ENCODE data around the gene POR. TPM values are rescaled to one million over a fixed set of nuclear protein-coding genes. Genes with fewer than 3 reads are reported as not detected.

Gene POR
- total and polyA plus RNA-seq, 2 experiments from 2014 or later, result 87.9 to 97.9 TPM

DNA sequence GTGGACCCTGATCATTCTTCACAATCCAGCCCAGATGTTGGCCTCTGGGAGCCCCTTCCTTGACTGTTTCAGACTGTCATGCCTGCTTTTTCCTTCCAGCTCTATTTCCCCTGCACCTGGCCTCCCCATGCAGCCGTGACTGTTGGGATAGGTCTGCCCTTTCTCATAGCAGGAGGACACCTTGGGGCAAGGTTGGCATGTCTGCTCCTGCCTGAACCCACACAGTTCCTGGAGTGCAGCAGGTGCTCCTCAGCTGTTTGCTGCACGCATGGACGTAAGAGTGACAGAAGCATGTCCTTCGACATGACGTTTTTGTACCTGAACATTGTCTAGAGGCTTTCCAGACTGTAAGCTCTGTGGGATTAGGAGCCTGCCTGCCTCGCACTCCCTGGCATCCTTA is 24.0 kb downstream of the POR start:
- H3K4me1 ChIP-seq (ENCODE audit: low read depth), result no peaks in the 10 kb centered on the region
- no peak overlapping the region for H3K4me3 ChIP-seq
- TF ChIP-seq, protein P1, sequence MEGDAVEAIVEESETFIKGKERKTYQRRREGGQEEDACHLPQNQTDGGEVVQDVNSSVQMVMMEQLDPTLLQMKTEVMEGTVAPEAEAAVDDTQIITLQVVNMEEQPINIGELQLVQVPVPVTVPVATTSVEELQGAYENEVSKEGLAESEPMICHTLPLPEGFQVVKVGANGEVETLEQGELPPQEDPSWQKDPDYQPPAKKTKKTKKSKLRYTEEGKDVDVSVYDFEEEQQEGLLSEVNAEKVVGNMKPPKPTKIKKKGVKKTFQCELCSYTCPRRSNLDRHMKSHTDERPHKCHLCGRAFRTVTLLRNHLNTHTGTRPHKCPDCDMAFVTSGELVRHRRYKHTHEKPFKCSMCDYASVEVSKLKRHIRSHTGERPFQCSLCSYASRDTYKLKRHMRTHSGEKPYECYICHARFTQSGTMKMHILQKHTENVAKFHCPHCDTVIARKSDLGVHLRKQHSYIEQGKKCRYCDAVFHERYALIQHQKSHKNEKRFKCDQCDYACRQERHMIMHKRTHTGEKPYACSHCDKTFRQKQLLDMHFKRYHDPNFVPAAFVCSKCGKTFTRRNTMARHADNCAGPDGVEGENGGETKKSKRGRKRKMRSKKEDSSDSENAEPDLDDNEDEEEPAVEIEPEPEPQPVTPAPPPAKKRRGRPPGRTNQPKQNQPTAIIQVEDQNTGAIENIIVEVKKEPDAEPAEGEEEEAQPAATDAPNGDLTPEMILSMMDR (IDR thresholded peaks at IDR 0.05; ENCODE audit: low read depth, low read length), result no peak
- no peak for DNase-seq (ENCODE audit: low read depth in 1 of 2, low spot score in 1 of 2)
- peak overlapping the region; percentile 66 for H3K27ac ChIP-seq
- no peaks in the 10 kb centered on the region for H3K27me3 ChIP-seq
- H3K36me3 ChIP-seq, result no peaks in the 10 kb centered on the region
- H3K9me3 ChIP-seq (ENCODE audit: low read depth), result no peaks in the 10 kb centered on the region

DNA sequence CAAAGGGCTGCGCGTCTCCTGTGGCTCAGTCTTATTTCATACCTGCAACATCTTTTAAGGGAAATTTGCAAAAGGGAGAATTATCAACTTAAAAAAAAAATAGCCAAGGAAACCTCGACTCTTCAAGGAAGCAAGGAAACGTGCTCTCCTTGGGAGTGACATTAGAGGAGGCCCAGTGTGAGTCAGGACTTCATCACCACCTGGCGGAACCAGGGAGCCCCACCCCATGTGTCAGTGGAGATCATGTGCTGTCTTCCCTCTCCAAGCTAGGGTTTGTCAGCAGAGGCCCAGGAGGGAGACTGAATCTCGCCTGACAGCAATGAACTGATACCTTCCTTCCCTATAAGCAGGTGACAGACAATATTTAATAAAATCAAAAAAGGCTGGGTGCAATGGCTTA is 28.9 kb downstream of the POR start:
- Histone ChIP-seq H3K4me1 (ENCODE audit: low read depth) (peaks cover 15% of the 10 kb centered on the region), H3K9me3 (ENCODE audit: low read depth) (no peaks in the 10 kb centered on the region), H3K36me3 (no peaks in the 10 kb centered on the region), H3K27ac (no peak overlapping the region), H3K4me3 (no peak overlapping the region), H3K27me3 (no peaks in the 10 kb centered on the region)
- no peak for DNase-seq (ENCODE audit: low read depth in 1 of 2, low spot score in 1 of 2)
- TF ChIP-seq, protein P1 (IDR thresholded peaks at IDR 0.05; ENCODE audit: low read depth, low read length), result no peak

DNA sequence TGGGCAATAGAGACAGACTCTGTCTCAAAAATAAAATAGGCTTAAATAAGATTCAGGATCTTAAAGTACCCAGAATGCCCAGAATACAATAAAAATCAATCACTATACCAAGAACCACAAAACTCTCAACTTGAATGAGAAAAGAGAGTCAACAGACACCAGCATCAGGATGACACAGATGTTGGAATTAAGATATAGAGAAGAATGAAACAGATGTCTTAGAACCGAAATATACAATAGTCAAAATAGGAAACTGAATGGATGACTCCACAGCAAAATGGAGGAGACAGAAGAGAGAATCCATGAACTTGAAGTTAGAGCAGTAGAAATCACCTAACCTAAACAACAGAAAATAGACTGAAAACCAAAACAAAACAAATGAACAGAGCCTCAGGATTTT is 29.6 kb downstream of the POR start:
- H3K4me1 ChIP-seq (ENCODE audit: low read depth), result peaks cover 15% of the 10 kb centered on the region
- TF ChIP-seq, protein P1 (IDR thresholded peaks at IDR 0.05; ENCODE audit: low read depth, low read length), result no peak
- no peak overlapping the region for H3K4me3 ChIP-seq
- DNase-seq (ENCODE audit: low read depth in 1 of 2, low spot score in 1 of 2), result no peak
- no peaks in the 10 kb centered on the region for H3K27me3 ChIP-seq
- no peaks in the 10 kb centered on the region for H3K9me3 ChIP-seq (ENCODE audit: low read depth)
- H3K36me3 ChIP-seq, result no peaks in the 10 kb centered on the region
- H3K27ac ChIP-seq, result peak overlapping the region; percentile 66

DNA sequence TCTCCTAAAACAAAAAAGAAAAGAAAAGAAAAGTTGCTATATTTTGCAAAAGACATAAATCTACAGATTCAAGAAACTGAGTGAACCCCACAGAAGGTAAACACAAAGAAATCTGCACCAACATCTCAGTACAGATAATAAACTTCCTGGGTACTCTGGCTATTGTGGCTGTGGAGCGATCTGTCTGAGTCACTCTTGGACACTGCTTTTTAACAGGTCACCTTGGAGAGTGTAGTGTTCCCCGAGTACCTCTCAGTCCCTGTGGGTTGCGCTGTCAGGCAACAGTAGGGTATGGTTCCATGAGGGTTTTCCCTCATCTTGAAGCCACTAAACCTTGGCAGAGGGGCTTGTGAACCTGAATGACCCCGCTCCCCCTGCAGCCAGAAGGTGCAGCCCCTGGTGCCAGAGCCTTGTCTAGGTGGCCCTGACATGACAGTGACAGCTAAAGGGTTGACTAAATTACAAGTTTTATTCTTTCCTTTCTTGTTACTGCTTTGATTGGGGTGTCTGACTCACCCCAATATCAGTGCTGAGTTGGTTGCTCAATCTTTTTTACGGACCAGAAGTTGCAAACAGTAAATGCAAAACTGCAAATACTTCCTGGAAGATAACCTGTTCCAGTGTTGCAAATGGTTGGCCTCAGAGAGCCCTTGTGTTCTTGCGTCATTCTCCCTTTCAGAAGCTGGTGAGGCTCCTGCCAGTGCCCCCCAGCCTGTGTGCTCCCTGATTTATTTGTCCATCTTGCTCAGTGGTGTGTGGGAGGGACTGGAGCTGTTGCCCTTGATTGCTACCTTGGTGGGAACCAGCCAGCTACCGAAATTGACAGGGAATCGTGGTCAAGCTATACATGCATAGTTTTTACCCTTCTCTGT is 30.6 kb downstream of the POR start:
- H3K36me3 ChIP-seq, result no peaks in the 10 kb centered on the region
- H3K27ac ChIP-seq, result peak overlapping the region; percentile 66
- TF ChIP-seq, protein P1 (IDR thresholded peaks at IDR 0.05; ENCODE audit: low read depth, low read length), result no peak
- DNase-seq (ENCODE audit: low read depth in 1 of 2, low spot score in 1 of 2), result peak; percentile 61 to 93
- H3K4me1 ChIP-seq (ENCODE audit: low read depth), result peaks cover 20% of the 10 kb centered on the region
- no peaks in the 10 kb centered on the region for H3K9me3 ChIP-seq (ENCODE audit: low read depth)
- no peaks in the 10 kb centered on the region for H3K27me3 ChIP-seq
- H3K4me3 ChIP-seq, result no peak overlapping the region

DNA sequence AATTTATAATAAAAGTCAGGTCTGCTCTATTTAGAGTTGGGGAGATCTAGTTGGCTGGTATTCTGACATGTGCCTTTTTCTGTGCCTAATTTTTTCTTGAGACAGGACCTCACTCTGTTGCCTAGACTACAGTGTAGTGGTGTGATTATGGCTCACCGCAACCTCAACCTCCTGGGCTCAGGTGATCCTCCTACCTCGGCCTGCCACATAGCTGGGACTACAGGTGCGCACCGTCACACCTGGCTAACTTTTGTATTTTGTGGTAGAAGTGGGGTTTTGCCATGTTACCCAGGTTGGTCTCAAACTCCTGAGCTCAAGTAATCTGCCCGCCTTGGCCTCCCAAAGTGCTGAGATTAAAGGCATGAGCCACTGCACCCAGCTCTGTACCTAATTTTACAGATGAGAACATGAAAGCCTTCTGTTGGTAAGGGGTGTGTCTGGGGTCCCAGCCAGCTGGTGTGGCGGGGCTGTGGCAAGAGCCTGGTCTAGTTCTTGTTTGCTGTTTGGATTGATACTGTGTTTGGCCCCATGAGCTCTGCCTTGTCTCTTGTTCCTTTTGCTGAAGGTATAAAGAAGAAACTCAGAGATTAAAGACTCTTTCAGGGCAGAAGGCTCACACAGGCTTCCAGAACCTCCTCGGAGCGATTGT is 31.4 kb downstream of the POR start:
- no peak for DNase-seq (ENCODE audit: low read depth in 1 of 2, low spot score in 1 of 2)
- TF ChIP-seq, protein P1 (IDR thresholded peaks at IDR 0.05; ENCODE audit: low read depth, low read length), result no peak
- Histone ChIP-seq H3K27ac (peak overlapping the region; percentile 66), H3K36me3 (no peaks in the 10 kb centered on the region), H3K4me3 (no peak overlapping the region), H3K27me3 (no peaks in the 10 kb centered on the region), H3K9me3 (ENCODE audit: low read depth) (no peaks in the 10 kb centered on the region), H3K4me1 (ENCODE audit: low read depth) (peaks cover 23% of the 10 kb centered on the region)
